HepG2 (cell line): ENCODE results near the gene HS3ST1.

ENCODE experiments used
- BHLHE40 ChIP-seq: IDR thresholded peaks from 2 replicates; pipeline ENCODE4 v1.6.1; 2011; ENCODE audit warnings: low read length, improper control_type of control experiment
- CTCF ChIP-seq: sonication (generic); formaldehyde crosslinking; IDR thresholded peaks from 2 replicates; pipeline ENCODE4 v1.5.0; 2020; ENCODE audit warnings: mild to moderate bottlenecking, missing genetic modification reagents, moderate library complexity
- FOSL1 ChIP-seq: sonication (generic); formaldehyde crosslinking; IDR thresholded peaks from 2 replicates; pipeline ENCODE4 v1.9.0; 2021; ENCODE audit warnings: missing genetic modification reagents, borderline replicate concordance
- HDAC2 ChIP-seq: sonication (generic); formaldehyde crosslinking; IDR thresholded peaks from 2 replicates; pipeline ENCODE4 v1.4.0; 2020; ENCODE audit warnings: missing genetic modification reagents
- MAX ChIP-seq: IDR thresholded peaks from 2 replicates; pipeline ENCODE4 v1.6.1; 2012; ENCODE audit warnings: inconsistent platforms
- NFRKB ChIP-seq: fragments of 450-650 bp; IDR thresholded peaks from 2 replicates; pipeline ENCODE4 v1.6.1; 2017
- TFDP1 ChIP-seq: IDR thresholded peaks from 2 replicates; pipeline ENCODE4 v1.6.1; 2016; ENCODE audit warnings: missing compliant biosample characterization, missing genetic modification reagents, borderline replicate concordance
- ZBTB1 ChIP-seq: sonication (generic); formaldehyde crosslinking; IDR thresholded peaks from 2 replicates; pipeline ENCODE4 v1.4.0; 2020; ENCODE audit warnings: missing genetic modification reagents, borderline replicate concordance
- ZKSCAN8 ChIP-seq: IDR thresholded peaks from 2 replicates; pipeline ENCODE4 v1.6.1; 2016; ENCODE audit warnings: borderline replicate concordance, missing genetic modification reagents, missing compliant biosample characterization
- ZMAT5 ChIP-seq: sonication (generic); formaldehyde crosslinking; IDR thresholded peaks from 2 replicates; pipeline ENCODE4 v1.5.0; 2020; ENCODE audit warnings: mild to moderate bottlenecking, low read depth, missing genetic modification reagents, borderline replicate concordance
- ZNF839 ChIP-seq: sonication (generic); formaldehyde crosslinking; IDR thresholded peaks from 2 replicates; pipeline ENCODE4 v1.4.0; 2020; ENCODE audit warnings: missing genetic modification reagents, mild to moderate bottlenecking, borderline replicate concordance
- ZSCAN21 ChIP-seq: sonication (generic); formaldehyde crosslinking; IDR thresholded peaks from 2 replicates; pipeline ENCODE4 v1.8.0; 2022; ENCODE audit warnings: mild to moderate bottlenecking, missing genetic modification reagents, moderate library complexity, borderline replicate concordance

- TF ChIP-seq NFRKB (no peak), BHLHE40 (no peak), ZMAT5 (CRISPR knock-in tag) (no peak), ZSCAN21 (CRISPR knock-in tag) (no peak), FOSL1 (CRISPR knock-in tag) (no peak), TFDP1 (CRISPR knock-in tag) (no peak), ZBTB1 (CRISPR knock-in tag) (no peak), ZKSCAN8 (CRISPR knock-in tag) (no peak), CTCF (no peak), MAX (no peak), ZNF839 (CRISPR knock-in tag) (no peak), HDAC2 (CRISPR knock-in tag) (no peak)
Measured at GRCh38 chr4:11343536-11343935, 85.2 kb downstream of the HS3ST1 start.
